ENCODE measurements around the gene LAMTOR4. TPM values are rescaled to one million over a fixed set of nuclear protein-coding genes. Genes with fewer than 3 reads are reported as not detected.
A peak's percentile ranks its signal among the peaks of the same experiment; 100 is the strongest.
"Not testable (repeated sequence)": the region's sequence is repeated elsewhere in the genome, so short reads cannot be mapped to it uniquely, and the experiment has no call there.

The LAMTOR4 gene
- total RNA-seq, 3 donors from 2014 or later (not counting 1 experiment from before 2014, with no cell fraction given) = 148 to 161 (median 156) TPM

GRCh38 chr7:100185726-100186125 is 37.0 kb downstream of the LAMTOR4 start:
- Mint-ChIP-seq H3K4me3 (no peak overlapping the region), H3K27me3 (ENCODE audit: low read depth in 2 of 2) (no peaks in the 10 kb centered on the region), H3K9me3 (no peaks in the 10 kb centered on the region), H3K27ac (no peak overlapping the region), H3K4me1 (peaks cover 2 to 10% of the 10 kb centered on the region in 2 donors), H3K36me3 (no peaks in the 10 kb centered on the region)
- no peak for TF ChIP-seq CTCF (IDR thresholded peaks at IDR 0.05)
- H3K4me3 ChIP-seq (ENCODE audit: low read length) = no peak overlapping the region
- H3K27me3 ChIP-seq (ENCODE audit: control insufficient read depth, insufficient read depth, low read length) = no peaks in the 10 kb centered on the region
- no peak for ATAC-seq
- no peaks in the 10 kb centered on the region for H3K9me3 ChIP-seq (ENCODE audit: control insufficient read depth, insufficient read depth, low read length)
- 91% methylated on average over 2 of the region's 2 CpGs for WGBS (ENCODE audit: insufficient coverage)
- no peaks in the 10 kb centered on the region for H3K36me3 ChIP-seq (ENCODE audit: control insufficient read depth, insufficient read depth, low read length)
- no peak for DNase-seq
- peaks cover 3% of the 10 kb centered on the region for H3K4me1 ChIP-seq (ENCODE audit: control insufficient read depth, insufficient read depth, low read length)
- intact Hi-C loops (cut with micrococcal nuclease) = no loop called here
- H3K27ac ChIP-seq (ENCODE audit: low read length) = no peak overlapping the region

GRCh38 chr7:100189061-100189460 is 40.3 kb downstream of the LAMTOR4 start:
- H3K27ac Mint-ChIP-seq = no peak overlapping the region
- no peaks in the 10 kb centered on the region for H3K27me3 ChIP-seq (ENCODE audit: control insufficient read depth, insufficient read depth, low read length)
- DNase-seq (no peak), ATAC-seq (no peak)
- 84% methylated on average over 3 of the region's 3 CpGs for WGBS (ENCODE audit: insufficient coverage)
- TF ChIP-seq CTCF (IDR thresholded peaks at IDR 0.05) = no peak
- intact Hi-C loops (cut with micrococcal nuclease) = no loop called here
- no peaks in the 10 kb centered on the region for H3K36me3 ChIP-seq (ENCODE audit: control insufficient read depth, insufficient read depth, low read length)
- peaks cover 0 to 7% of the 10 kb centered on the region in 2 donors for H3K4me1 Mint-ChIP-seq
- no peak overlapping the region for H3K4me3 Mint-ChIP-seq
- no peak overlapping the region for H3K4me3 ChIP-seq (ENCODE audit: low read length)
- H3K27ac ChIP-seq (ENCODE audit: low read length) = no peak overlapping the region
- no peaks in the 10 kb centered on the region for H3K9me3 ChIP-seq (ENCODE audit: control insufficient read depth, insufficient read depth, low read length)
- H3K27me3 Mint-ChIP-seq (ENCODE audit: low read depth in 2 of 2) = no peaks in the 10 kb centered on the region
- no peaks in the 10 kb centered on the region for H3K9me3 Mint-ChIP-seq
- no peaks in the 10 kb centered on the region for H3K36me3 Mint-ChIP-seq
- H3K4me1 ChIP-seq (ENCODE audit: control insufficient read depth, insufficient read depth, low read length) = peaks cover 4% of the 10 kb centered on the region

GRCh38 chr7:100190048-100190711 is 41.5 kb downstream of the LAMTOR4 start:
- Mint-ChIP-seq H3K9me3 (no peaks in the 10 kb centered on the region), H3K4me3 (no peak overlapping the region), H3K27ac (peak overlapping the region in 1 of 2 donors; percentile 25), H3K36me3 (no peaks in the 10 kb centered on the region), H3K4me1 (peaks cover 0 to 7% of the 10 kb centered on the region in 2 donors), H3K27me3 (ENCODE audit: low read depth in 2 of 2) (no peaks in the 10 kb centered on the region)
- Histone ChIP-seq H3K36me3 (ENCODE audit: control insufficient read depth, insufficient read depth, low read length) (no peaks in the 10 kb centered on the region), H3K4me1 (ENCODE audit: control insufficient read depth, insufficient read depth, low read length) (peaks cover 4% of the 10 kb centered on the region), H3K9me3 (ENCODE audit: control insufficient read depth, insufficient read depth, low read length) (no peaks in the 10 kb centered on the region), H3K4me3 (ENCODE audit: low read length) (no peak overlapping the region), H3K27me3 (ENCODE audit: control insufficient read depth, insufficient read depth, low read length) (no peaks in the 10 kb centered on the region), H3K27ac (ENCODE audit: low read length) (no peak overlapping the region)
- DNase-seq (peak in 1 of 2 donors; percentile 76), ATAC-seq (peak; percentile 71 to 91 (median 72))
- 39% methylated on average over 4 of the region's 4 CpGs for WGBS (ENCODE audit: insufficient coverage)
- TF ChIP-seq CTCF (IDR thresholded peaks at IDR 0.05) = peak; percentile 61
- intact Hi-C loops (cut with micrococcal nuclease) = loop anchor here (1.0 to 2.0 kb wide), 2 partner anchors 27 to 217 kb away; no protein-coding TSS in a partner anchor

GRCh38 chr7:100191775-100192174 is 43.1 kb downstream of the LAMTOR4 start:
- H3K4me3 ChIP-seq (ENCODE audit: low read length) = no peak overlapping the region
- Mint-ChIP-seq H3K4me1 (peaks cover 0 to 7% of the 10 kb centered on the region in 2 donors), H3K27ac (no peak overlapping the region), H3K4me3 (no peak overlapping the region), H3K27me3 (ENCODE audit: low read depth in 2 of 2) (no peaks in the 10 kb centered on the region), H3K36me3 (no peaks in the 10 kb centered on the region), H3K9me3 (no peaks in the 10 kb centered on the region)
- no peak for TF ChIP-seq CTCF (IDR thresholded peaks at IDR 0.05)
- peaks cover 4% of the 10 kb centered on the region for H3K4me1 ChIP-seq (ENCODE audit: control insufficient read depth, insufficient read depth, low read length)
- no peaks in the 10 kb centered on the region for H3K27me3 ChIP-seq (ENCODE audit: control insufficient read depth, insufficient read depth, low read length)
- DNase-seq (no peak), ATAC-seq (no peak)
- H3K9me3 ChIP-seq (ENCODE audit: control insufficient read depth, insufficient read depth, low read length) = no peaks in the 10 kb centered on the region
- WGBS (ENCODE audit: insufficient coverage) = 33% methylated on average over 2 of the region's 2 CpGs
- intact Hi-C loops (cut with micrococcal nuclease) = loop anchor here (2.0 kb wide), 1 partner anchor 25 kb away; no protein-coding TSS in a partner anchor
- no peaks in the 10 kb centered on the region for H3K36me3 ChIP-seq (ENCODE audit: control insufficient read depth, insufficient read depth, low read length)
- peak overlapping the region; percentile 55 for H3K27ac ChIP-seq (ENCODE audit: low read length)

GRCh38 chr7:100192281-100192862 is 43.7 kb downstream of the LAMTOR4 start:
- H3K27me3 Mint-ChIP-seq (ENCODE audit: low read depth in 2 of 2); H3K4me1 ChIP-seq (ENCODE audit: control insufficient read depth, insufficient read depth, low read length); ATAC-seq; H3K4me3 ChIP-seq (ENCODE audit: low read length); H3K4me1 Mint-ChIP-seq; DNase-seq; intact Hi-C loops (cut with micrococcal nuclease); H3K9me3 ChIP-seq (ENCODE audit: control insufficient read depth, insufficient read depth, low read length); H3K4me3 Mint-ChIP-seq; H3K36me3 Mint-ChIP-seq; H3K27ac Mint-ChIP-seq; H3K9me3 Mint-ChIP-seq; H3K27me3 ChIP-seq (ENCODE audit: control insufficient read depth, insufficient read depth, low read length); H3K36me3 ChIP-seq (ENCODE audit: control insufficient read depth, insufficient read depth, low read length): not testable (repeated sequence)
- H3K27ac ChIP-seq (ENCODE audit: low read length) = peak overlapping the region; percentile 55
- 75% methylated on average over 5 of the region's 6 CpGs for WGBS (ENCODE audit: insufficient coverage)
